GM18519 (cell line): ENCODE data around the gene ENTHD1.

Experiments used
- ATAC-seq: cut with Tn5 transposase; IDR thresholded peaks from one replicate; pipeline ENCODE4 v1.9.1; 2021; ENCODE audit warnings: mild to moderate bottlenecking, moderate library complexity; ENCODE audit not compliant: unreplicated experiment, low FRiP score

Gene ENTHD1

GRCh38 chr22:39893526-39893925 is at the start of gene ENTHD1:
ENTHD1 (minus strand) TSS chr22:39893760; CDS start chr22:39887748, 6,012 bp downstream.
- no peak for ATAC-seq

DNA sequence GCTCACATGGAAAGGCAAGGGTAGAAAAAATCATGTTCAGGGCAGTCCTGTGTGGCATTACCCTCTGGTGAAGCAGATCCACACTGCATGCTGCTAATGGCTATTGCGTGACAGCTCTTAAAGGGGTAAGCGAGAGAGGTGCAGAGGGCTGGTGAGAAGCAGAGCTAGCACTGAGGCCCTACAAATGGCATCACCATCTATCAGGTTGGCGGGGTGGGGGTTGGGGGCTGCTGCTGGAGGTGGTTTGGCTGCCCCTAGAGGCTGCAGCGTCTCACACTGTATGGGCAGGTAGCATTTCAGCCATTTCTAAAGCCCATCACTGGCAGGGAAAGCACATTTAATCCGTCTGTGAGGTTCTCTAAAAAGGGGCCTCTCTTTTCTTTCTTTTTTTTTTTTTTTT is 49.8 kb upstream of the ENTHD1 start:
- ATAC-seq, result no peak

DNA sequence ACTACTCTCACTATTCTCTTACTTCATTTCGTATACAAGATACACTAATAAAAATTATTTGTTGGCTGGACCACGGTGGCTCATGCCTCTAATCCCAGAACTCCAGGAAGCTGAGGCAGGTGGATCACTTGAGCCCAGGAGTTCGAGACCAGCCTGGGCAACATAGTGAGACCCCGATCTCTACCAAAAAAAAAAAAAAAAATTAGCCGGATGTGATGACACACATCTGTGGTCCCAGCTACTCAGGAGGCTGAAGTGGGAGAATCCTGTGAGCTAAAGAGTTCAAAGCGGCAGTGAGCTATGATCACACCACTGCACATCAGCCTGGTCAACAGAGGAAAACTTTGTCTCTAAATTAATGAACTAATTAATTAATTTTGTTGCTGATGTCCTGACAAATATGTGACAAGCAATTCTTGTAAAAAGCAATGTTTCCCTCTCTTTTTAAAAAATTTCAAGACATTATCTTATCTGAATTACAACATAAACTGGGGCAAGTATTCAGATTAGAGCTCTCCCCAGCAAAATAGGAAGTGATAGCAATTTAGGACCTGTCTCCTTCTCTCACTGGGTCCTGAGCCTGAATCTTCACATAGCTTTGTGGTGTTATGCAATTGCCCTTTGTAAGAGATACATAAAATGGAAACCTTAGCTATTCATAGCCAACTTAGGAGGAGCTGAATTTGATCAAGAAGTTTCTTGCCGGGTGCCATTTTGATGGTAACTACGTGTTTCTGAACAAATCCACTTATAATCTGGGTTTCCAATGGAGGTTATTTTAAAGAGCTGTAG is 49.1 kb upstream of the ENTHD1 start:
- ATAC-seq, result no peak

DNA sequence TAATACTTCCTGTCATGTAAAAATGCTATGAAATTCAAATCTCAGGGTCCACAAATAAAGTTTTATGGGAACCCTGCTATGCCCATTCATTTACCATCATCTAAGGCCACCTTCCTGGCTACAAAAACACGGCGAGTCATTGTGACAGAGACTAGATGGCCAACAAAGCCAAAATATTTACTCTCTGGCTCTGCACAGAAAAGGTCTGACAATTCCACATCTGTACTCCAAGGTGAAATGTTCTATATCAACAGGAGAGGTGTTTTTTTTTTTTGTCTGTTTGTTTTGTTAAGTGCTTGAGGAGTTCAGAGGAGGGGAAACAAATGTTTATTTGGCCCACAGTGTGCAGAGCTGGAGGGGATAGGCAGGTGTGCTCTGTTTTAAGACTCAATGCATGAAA is 48.0 kb upstream of the ENTHD1 start:
- ATAC-seq, result no peak

DNA sequence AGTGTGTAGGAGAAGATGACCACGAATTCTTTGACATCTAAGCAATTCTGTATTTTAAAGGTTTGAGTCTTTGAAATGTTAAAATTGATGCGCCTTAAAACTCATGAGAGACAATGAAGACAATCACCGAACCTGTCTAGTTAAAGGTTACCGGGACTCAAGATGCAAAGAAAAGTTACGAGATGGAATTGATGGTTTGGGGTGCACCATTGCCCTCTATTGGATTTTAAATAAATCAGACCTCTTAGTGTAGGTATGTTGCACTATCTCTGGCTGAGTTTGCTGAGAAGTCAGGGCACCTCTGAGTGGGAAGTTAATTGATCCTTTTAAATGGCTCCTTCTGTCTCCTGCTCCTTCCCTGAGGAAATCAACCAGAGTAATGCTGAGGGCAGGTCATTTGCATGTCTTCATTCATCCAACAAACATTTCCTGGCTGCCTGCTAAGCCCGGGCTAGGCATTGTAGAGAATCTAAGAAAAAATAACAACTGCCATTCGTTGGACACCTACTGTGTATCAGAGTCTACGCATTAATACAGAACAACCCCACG is 47.3 kb upstream of the ENTHD1 start:
- ATAC-seq, result no peak

DNA sequence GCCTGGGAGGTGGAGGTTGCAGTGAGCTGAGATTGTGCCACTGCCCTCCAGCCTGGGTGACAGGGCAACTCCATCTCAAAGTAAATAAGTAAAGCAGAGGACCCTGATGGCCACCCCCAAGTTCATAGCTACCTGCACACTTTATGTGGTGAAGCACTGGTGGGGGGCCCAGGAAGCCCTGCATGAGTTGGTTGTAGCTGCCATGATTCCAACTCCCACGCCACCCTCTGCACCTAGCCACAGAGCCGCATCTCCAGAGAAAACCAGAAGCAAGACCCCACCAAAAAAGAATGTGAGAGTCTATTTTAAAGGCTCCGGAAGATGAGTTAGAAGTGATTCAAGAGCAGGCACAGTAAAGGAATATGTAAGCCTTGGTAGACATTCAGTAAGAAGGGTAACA is 46.3 kb upstream of the ENTHD1 start:
- ATAC-seq, result no peak

DNA sequence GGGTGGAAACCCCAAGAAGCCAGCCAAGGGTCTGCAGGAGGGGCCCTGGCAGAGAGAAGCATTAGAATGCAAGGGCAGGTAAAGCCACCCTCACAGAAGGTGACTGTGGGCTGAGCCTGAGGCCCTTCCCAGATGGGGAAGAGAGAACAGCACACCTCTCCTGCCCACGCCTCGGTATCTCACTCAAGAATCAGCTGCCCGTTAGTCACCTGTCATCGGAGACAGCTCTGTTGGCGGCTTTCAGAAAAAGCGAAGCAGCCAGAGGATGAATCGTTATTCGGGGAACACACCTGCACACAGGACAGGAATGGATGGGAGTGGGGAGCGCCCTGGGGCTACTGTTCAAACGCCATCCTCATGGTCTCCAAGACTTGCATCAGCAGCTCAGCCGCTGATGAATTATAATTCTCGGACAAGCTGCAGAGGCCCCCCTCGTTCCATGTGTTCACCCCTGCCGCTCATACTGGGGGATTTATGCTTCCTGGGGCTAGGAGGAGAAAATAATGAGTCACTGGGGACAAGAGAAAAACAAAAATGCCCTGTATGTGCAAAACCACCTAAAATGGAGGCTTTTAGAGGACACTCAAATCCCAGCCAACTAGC is 45.0 kb upstream of the ENTHD1 start:
- ATAC-seq, result no peak

DNA sequence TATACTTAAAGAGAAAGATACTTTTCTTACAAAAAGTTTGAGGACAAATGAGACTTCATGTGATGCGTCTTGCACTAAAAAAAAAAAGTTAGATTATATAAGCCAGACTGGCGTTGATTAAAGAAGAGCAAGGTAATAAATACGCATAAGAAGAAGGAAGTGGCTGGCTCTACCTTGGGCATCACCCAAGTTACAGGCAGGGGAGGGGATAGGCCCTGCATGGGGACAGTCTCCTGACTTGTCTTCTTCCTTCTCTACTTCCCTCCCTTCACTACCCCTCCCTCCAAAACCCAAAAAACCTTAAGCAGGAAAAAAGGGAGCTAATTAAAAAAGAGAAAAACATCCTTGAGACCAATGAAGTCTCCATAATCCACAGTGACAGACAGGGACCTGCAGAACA is 44.3 kb upstream of the ENTHD1 start:
- ATAC-seq, result no peak

DNA sequence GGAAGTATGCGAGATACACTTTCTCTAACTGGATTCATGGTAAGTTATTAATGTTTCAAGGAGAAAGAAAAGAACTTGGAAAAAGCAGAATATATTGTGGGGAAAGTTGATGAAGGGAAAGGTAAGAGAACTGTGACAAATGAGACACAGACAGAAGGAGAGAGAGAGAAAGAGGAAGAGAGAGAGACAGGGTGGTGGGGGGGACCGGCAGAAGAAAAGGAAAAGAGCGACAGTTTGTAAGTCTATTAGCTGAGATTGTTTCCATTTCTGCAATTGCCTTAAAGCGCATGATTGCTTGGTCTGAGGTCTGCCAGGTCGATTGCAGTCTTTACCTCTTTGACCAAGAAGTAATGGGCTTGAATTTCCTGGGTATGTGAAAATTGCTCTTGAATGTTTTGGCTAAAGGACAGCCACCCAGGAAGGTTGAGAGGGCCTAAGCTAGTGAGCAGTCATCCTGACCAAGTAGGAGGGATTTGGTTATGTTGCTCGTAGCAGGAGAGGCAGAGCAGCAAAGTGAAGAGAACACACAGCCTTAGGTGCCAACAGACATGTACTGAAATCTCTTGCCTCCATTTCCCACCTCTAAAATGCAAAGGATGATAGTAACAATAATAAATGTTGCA is 43.1 kb upstream of the ENTHD1 start:
- ATAC-seq, result no peak

DNA sequence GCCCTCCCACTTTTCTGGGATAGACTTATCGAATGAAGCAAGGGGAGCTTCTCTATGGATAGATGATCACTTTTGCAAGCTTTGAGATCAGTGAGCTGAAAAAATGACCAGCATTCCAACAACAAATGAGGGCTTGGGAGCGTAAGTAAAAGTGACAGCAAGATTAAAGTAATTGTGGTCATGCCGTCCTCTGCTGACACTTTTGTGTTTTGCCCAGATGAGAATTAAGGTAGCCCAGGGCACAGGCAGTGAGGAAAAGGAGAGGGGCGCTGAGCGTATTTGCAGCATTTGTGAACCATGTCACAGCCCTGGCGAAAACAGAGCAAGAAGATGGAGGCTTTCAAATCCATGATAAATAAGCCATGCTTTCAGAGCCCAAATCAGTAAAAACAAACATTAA is 42.1 kb upstream of the ENTHD1 start:
- ATAC-seq, result no peak

DNA sequence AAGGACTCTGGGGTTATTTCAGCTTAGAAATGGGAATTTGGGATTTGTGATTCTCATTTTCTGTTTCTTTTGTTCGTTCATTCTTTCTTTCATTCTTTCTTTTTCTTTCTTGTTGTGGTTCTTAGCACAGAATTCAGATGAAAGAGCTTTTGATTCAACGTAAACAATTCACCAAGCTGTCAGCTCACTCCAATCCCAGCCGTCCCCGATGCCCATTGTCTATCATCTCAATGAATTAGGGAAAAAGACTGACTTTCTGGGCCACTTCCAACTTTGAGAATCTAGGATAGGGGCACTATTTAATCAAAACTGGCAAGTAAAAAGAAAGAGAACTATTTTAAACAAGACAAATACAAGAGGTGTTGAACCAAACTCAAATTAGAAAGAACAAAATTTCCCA is 41.6 kb upstream of the ENTHD1 start:
- no peak for ATAC-seq

DNA sequence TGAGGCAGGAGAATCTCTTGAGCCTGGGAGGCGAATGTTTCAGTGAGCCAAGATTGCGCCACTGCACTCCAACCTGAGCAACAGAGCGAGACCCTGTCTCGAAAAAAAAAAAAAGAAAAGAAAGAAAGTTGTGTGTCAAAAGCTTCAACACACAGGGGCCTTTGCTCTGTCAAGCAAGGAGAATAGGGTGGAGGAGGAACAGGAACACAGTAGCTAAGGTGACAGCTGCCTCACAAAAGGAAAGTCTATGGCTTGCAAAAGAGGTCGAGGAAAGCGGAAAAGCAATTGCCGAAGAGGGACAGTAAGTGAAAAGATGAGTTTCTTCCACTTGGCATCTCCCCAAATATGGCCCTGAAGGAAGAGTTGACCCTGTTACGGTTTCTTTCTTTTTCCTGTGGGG is 40.2 kb upstream of the ENTHD1 start:
- no peak for ATAC-seq

GRCh38 chr22:39932918-39933649 is 39.5 kb upstream of the ENTHD1 start:
- no peak for ATAC-seq

DNA sequence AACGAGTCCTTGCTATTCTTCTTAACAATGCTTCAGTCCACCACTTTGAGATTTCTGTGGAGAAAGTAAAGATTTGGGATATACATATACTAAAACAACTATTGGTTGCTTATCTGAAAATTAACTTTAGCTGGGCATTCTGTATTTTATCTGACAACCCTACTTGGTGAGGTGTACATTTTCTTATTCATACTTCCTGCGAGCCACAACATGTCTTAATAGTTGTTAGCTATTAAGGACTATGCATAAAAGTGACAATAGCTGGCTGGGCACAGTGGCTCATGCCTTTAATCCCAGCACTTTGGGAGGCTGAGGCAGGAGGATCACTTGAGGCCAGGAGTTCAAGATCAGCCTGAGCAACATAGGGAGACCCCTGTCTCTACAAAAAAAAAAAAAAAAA is 38.6 kb upstream of the ENTHD1 start:
- ATAC-seq, result no peak

DNA sequence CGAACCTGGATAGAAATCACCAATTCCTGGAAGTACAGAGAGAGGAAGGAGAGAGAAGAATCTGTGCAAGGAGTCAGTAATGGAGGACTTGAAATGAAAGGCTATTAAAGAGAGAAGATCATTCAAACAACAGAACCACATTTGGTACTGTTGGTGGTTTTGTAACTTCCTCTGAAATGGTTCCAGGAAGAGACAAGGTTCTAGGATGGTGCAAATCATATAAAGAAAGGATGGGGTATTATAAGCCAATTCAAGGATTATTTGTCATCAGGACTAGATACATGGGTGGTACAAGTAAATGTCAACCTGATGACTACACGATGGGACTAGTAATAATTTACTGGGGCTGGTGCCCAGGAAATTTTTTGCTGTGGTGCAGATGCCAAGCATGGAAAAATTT is 37.7 kb upstream of the ENTHD1 start:
- no peak for ATAC-seq

DNA sequence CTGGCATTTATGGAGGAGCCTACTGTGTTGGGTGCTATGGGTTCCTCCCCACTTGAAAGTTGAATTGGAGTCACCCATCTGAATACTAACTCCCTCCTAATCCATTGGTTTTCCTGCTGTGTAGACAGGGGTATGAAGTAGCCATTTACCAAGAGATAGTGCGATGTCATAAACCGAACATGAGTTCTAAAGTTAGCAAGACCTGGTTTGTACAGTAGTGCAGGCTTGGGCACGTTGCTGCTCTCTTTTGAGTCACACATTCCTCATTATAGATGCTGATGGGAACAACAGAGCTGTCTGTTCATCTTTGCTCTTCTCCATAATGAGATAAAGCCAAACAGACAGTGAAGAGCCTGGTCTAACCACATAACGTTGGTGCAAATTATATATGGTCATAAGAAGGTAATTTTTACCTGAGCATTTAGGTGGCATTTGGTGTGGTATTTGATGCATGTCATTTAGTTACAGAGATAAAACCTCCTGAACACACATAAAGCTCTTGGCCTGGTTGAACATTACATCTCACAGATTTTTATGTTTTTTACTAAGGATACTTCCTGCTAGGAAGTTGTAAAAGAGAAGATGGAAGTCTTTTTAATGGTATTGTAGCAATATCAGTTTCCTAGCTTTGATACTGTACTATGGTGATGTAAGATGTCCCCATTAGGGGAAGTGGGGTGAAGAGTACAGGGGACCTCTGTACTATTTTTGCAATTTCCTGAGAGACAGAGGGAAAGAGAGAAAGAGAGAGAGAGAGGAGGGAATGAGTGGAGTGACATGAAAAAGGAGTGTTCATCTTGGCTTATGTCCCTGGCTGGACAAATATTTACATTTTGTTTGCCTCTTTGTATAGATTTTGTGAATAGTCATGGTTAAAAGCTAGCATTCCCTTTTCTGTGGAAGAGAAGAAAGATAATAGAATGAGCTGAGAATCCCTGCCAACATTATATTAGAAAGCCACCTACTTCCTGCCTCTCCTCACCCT is 35.3 kb upstream of the ENTHD1 start:
- no peak for ATAC-seq

DNA sequence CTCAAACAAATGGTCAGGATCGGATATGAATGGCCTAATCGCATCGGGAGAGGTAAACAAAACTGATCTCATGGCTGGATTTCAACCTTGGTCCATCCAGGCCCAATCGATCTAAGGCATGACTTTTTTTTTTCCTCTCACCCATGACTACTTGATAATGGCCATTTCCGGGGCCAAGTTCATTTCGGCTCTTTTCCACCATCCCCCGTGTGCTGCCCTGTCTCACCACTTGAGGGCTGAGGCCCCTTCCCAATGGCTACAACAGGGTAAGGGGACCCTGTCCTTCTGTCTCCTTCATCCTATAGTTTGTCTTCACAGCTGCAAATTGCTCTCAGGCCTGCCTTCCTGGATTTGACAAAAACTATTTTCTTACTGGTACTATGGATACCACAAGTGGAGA is 34.0 kb upstream of the ENTHD1 start:
- ATAC-seq, result no peak

- ATAC-seq, result no peak
Observed at GRCh38 chr22:39926753-39927152, 33.2 kb upstream of the ENTHD1 start.

GRCh38 chr22:39925909-39926679 is 32.5 kb upstream of the ENTHD1 start:
- ATAC-seq, result no peak
